Fibroblast of lung (primary cell): ENCODE results near the gene TMC1. TPM values are rescaled to one million over a fixed set of nuclear protein-coding genes. Genes with fewer than 3 reads are reported as not detected.
"Not testable (repeated sequence)": the region's sequence is repeated elsewhere in the genome, so short reads cannot be mapped to it uniquely, and the experiment has no call there.

Experiments used
- DNase-seq, 2 donors: peaks; one replicate each; pipeline versions ENCODE4 v3.0.0 to v3.0.0-alpha.2; 2010; ENCODE audit warnings: low read depth in 2 of 2
- H2AFZ ChIP-seq: 2 replicates; pipeline ENCODE4 v1.5.1; 2012; ENCODE audit warnings: low read length, control low read depth, inconsistent platforms
- H3K27ac ChIP-seq: 2 replicates; pipeline ENCODE4 v1.5.1; 2011; ENCODE audit warnings: low read length, control low read depth; ENCODE audit not compliant: insufficient read depth
- H3K27me3 ChIP-seq: 2 replicates; pipeline ENCODE4 v1.5.1; 2011; ENCODE audit warnings: mild to moderate bottlenecking, low read length; ENCODE audit not compliant: control insufficient read depth, insufficient read depth
- H3K36me3 ChIP-seq: 2 replicates; pipeline ENCODE4 v1.5.1; 2011; ENCODE audit warnings: low read length; ENCODE audit not compliant: control insufficient read depth, insufficient read depth
- H3K4me1 ChIP-seq: 2 replicates; pipeline ENCODE4 v1.5.1; 2011; ENCODE audit warnings: low read length; ENCODE audit not compliant: control insufficient read depth, insufficient read depth; ENCODE audit errors: extremely low read depth
- H3K4me2 ChIP-seq: 2 replicates; pipeline ENCODE4 v1.5.1; 2011; ENCODE audit warnings: low read length, control low read depth; ENCODE audit not compliant: insufficient read depth; ENCODE audit errors: extremely low read depth
- H3K4me3 ChIP-seq, 4 experiments: fragments of 200-600 bp in 1 of 4; sonication (generic) in 1 of 4; replicated peaks in 1 of 4; 2 replicates each; pipeline ENCODE4 v1.5.1; 2011 to 2016; ENCODE audit warnings: low read length in 4 of 4, low read depth in 3 of 4, mild to moderate bottlenecking in 3 of 4, control low read depth in 2 of 4, inconsistent platforms in 1 of 4, mixed read lengths in 1 of 4; ENCODE audit not compliant: insufficient read depth in 1 of 4; ENCODE audit errors: control extremely low read depth in 1 of 4
- H3K79me2 ChIP-seq: 2 replicates; pipeline ENCODE4 v1.5.1; 2012; ENCODE audit warnings: mild to moderate bottlenecking, low read length, inconsistent platforms; ENCODE audit not compliant: control insufficient read depth, insufficient read depth
- H3K9ac ChIP-seq: 2 replicates; pipeline ENCODE4 v1.5.1; 2011; ENCODE audit warnings: mild to moderate bottlenecking, low read length, control low read depth; ENCODE audit not compliant: insufficient read depth
- H3K9me3 ChIP-seq: 2 replicates; pipeline ENCODE4 v1.5.1; 2012; ENCODE audit warnings: low read depth, low read length; ENCODE audit not compliant: control insufficient read depth, insufficient read depth
- H4K20me1 ChIP-seq: 2 replicates; pipeline ENCODE4 v1.5.1; 2011; ENCODE audit warnings: low read length; ENCODE audit not compliant: control insufficient read depth, insufficient read depth; ENCODE audit errors: extremely low read depth
- CTCF ChIP-seq, 2 donors: IDR thresholded peaks in 1 of 2; conservative IDR thresholded peaks in 1 of 2; 1 replicate in 1 of 2; 2 replicates in 1 of 2; pipeline ENCODE4 v1.5.1; 2011 to 2012; ENCODE audit warnings: low read length in 2 of 2, control low read depth in 1 of 2, inconsistent platforms in 1 of 2, low read depth in 1 of 2, mild to moderate bottlenecking in 1 of 2
- EZH2 ChIP-seq: IDR thresholded peaks from 2 replicates; pipeline ENCODE4 v1.5.1; 2012; ENCODE audit warnings: low read length, control low read depth, mild to moderate bottlenecking; ENCODE audit errors: missing control alignments
- polyA plus RNA-seq, 2 donors: library from polyadenylated mRNA; depleted of rRNA in 1 of 2; stranded (reverse) in 1 of 2; unstranded in 1 of 2; fragments of >200 nt; gene quantifications; 2 replicates each; pipeline ENCODE4 v1.2.1, GENCODE V29; 2011 to 2012; ENCODE audit warnings: missing spikeins in 1 of 2
- total RNA-seq: library from RNA; depleted of rRNA; stranded (reverse); fragments of >200 nt; gene quantifications from 2 replicates; pipeline ENCODE4 v1.2.1, GENCODE V29; 2014

TMC1 gene
- total and polyA plus RNA-seq, 2 donors (not counting 1 experiment from before 2014, with no cell fraction given) = 0.27 to 0.33 TPM

DNA sequence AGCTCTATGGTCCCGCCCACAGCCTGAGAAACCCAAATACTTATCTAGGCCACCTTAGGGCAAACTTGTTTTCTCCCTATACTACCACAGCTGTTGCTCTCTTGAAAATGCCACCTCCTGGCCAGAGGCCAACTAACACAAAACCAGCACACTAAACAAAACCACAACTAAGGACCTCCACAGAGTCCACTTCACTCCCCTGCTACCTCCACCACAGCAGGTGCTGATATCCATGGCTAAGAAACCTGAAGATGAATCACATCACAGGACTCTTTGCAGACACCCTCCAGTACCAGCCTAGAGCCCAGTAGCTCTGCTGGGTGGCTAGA is 323.0 kb downstream of the TMC1 start:
- Histone ChIP-seq H3K4me2 (no peak overlapping the region), H3K79me2 (no peaks in the 10 kb centered on the region), H3K27ac (no peak overlapping the region), H3K27me3 (no peaks in the 10 kb centered on the region), H3K4me1 (no peaks in the 10 kb centered on the region), H3K9me3 (no peaks in the 10 kb centered on the region), H3K4me3 (no peak overlapping the region), H4K20me1 (no peaks in the 10 kb centered on the region), H3K9ac (no peak overlapping the region), H2AFZ (no peak overlapping the region), H3K36me3 (no peaks in the 10 kb centered on the region)
- DNase-seq = no peak
- TF ChIP-seq EZH2 (no peak), CTCF (conservative IDR thresholded peaks at IDR 0.05 in 1 of 2, IDR thresholded peaks at IDR 0.05 in 1 of 2; ENCODE audit: low read depth in 1 of 2, low read length in 2 of 2) (no peak)

DNA sequence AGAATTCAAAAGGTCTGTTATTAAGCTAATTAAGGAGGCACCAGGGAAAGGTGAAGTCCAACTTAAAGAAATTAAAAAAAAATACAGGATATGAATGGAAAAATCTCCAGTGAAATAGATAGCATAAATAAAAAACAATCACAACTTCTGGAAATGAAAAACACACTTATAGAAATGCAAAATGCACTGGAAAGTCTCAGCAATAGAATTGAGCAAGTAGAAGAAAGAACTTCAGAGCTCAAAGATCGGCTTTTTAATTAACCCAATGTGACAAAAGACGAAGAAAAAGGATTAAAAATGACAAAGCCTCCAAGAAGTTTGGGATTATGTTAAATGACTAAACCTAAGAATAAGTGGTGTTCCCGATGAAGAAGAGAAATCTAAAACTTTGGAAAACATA is 323.6 kb downstream of the TMC1 start:
- H3K9me3 ChIP-seq, H3K27ac ChIP-seq, H3K27me3 ChIP-seq, H3K79me2 ChIP-seq, DNase-seq, H3K4me2 ChIP-seq, H3K9ac ChIP-seq, H4K20me1 ChIP-seq, H3K4me3 ChIP-seq, H3K4me1 ChIP-seq, H3K36me3 ChIP-seq, H2AFZ ChIP-seq: not testable (repeated sequence)

DNA sequence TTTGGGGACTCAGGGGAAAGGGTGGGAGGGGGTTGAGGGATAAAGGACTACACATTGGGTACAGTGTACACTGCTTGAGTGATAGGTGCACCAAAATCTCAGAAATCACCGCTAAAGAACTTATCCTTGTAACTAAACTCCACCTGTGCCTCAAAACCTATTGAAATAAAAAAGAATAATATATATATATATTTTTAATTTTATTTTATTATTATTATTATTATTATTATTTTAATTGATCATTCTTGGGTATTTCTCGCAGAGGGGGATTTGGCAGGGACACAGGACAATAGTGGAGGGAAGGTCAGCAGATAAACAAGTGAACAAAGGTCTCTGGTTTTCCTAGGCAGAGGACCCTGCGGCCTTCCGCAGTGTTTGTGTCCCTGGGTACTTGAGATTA is 328.8 kb downstream of the TMC1 start:
- not testable (repeated sequence) for H3K9me3 ChIP-seq, H3K4me2 ChIP-seq, H4K20me1 ChIP-seq, H3K9ac ChIP-seq, H3K4me1 ChIP-seq, H3K4me3 ChIP-seq, H3K79me2 ChIP-seq, H3K36me3 ChIP-seq, H3K27me3 ChIP-seq, DNase-seq, H2AFZ ChIP-seq, H3K27ac ChIP-seq

DNA sequence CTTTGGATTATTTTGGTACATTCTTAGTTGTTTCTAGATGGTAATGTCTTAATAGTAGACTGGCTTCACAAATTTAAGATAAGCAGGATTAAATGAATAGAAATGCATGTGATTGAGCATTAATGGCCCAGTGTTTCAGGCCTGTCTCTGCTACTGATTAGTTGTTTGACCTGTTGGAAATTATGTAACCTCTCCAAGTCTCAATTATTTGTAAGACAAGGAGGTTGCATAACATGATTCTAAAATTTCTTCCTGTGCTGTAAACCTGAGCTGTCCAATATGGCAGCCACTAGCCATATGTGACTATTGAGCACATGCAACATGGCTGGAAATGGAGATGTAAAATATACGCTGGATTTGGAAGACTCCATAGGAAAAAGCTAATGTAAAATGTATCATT is 333.9 kb downstream of the TMC1 start:
- Histone ChIP-seq H3K36me3 (no peaks in the 10 kb centered on the region), H2AFZ (no peak overlapping the region), H3K9me3 (no peaks in the 10 kb centered on the region), H3K4me3 (no peak overlapping the region), H3K27me3 (no peaks in the 10 kb centered on the region), H3K4me2 (no peak overlapping the region), H3K27ac (no peak overlapping the region), H4K20me1 (no peaks in the 10 kb centered on the region), H3K79me2 (no peaks in the 10 kb centered on the region), H3K9ac (no peak overlapping the region), H3K4me1 (peaks cover 3% of the 10 kb centered on the region)
- no peak for TF ChIP-seq EZH2
- no peak for TF ChIP-seq CTCF (conservative IDR thresholded peaks at IDR 0.05 in 1 of 2, IDR thresholded peaks at IDR 0.05 in 1 of 2; ENCODE audit: low read depth in 1 of 2, low read length in 2 of 2)
- no peak for DNase-seq
